IPS DF 6.9 (cell line): Measurements from ENCODE around the gene AHCYL2.

ENCODE experiments used
- DNase-seq: peaks from one replicate; pipeline ENCODE4 v3.0.0-alpha.2; 2013; ENCODE audit warnings: low read depth, low spot score
- H3K27ac ChIP-seq: one replicate; pipeline ENCODE4 v1.5.1; 2013; ENCODE audit warnings: low read length, control low read depth
- H3K27me3 ChIP-seq: 2 replicates; pipeline ENCODE4 v1.6.1; 2013; ENCODE audit warnings: mild to moderate bottlenecking, low read length; ENCODE audit not compliant: control insufficient read depth, insufficient read depth
- H3K36me3 ChIP-seq: 2 replicates; pipeline ENCODE4 v1.6.1; 2013; ENCODE audit warnings: low read length; ENCODE audit not compliant: control insufficient read depth, insufficient read depth
- H3K4me1 ChIP-seq: 2 replicates; pipeline ENCODE4 v1.6.1; 2013; ENCODE audit warnings: low read length; ENCODE audit not compliant: control insufficient read depth, insufficient read depth
- H3K4me3 ChIP-seq: 2 replicates; pipeline ENCODE4 v1.5.1; 2013; ENCODE audit warnings: mild to moderate bottlenecking, low read length
- H3K9me3 ChIP-seq: 2 replicates; pipeline ENCODE4 v1.6.1; 2013; ENCODE audit warnings: low read length, inconsistent platforms; ENCODE audit not compliant: control insufficient read depth, insufficient read depth
- WGBS: extraction: QIAGEN DNeasy Blood & Tissue Kit; methylation state at CpG from one replicate; pipeline ENCODE4 v1.1.7; 2013; ENCODE audit warnings: mixed read lengths, missing lambda C conversion rate; ENCODE audit not compliant: insufficient read length, insufficient coverage; 5-methylcytosine and 5-hydroxymethylcytosine counted together

The AHCYL2 gene

GRCh38 chr7:129381710-129382484, 157.1 kb downstream of the AHCYL2 start:
- no peak for DNase-seq
- Histone ChIP-seq H3K27ac (no peak overlapping the region), H3K4me1 (no peaks in the 10 kb centered on the region), H3K4me3 (no peak overlapping the region), H3K9me3 (no peaks in the 10 kb centered on the region), H3K27me3 (no peaks in the 10 kb centered on the region), H3K36me3 (no peaks in the 10 kb centered on the region)
- WGBS = no CpG with 5 or more reads among the region's 9 CpGs

GRCh38 chr7:129383542-129384132, 158.8 kb downstream of the AHCYL2 start:
- no peaks in the 10 kb centered on the region for H3K9me3 ChIP-seq
- WGBS = no CpG with 5 or more reads among the region's 3 CpGs
- H3K36me3 ChIP-seq = no peaks in the 10 kb centered on the region
- no peaks in the 10 kb centered on the region for H3K4me1 ChIP-seq
- no peak for DNase-seq
- H3K27ac ChIP-seq = no peak overlapping the region
- no peak overlapping the region for H3K4me3 ChIP-seq
- H3K27me3 ChIP-seq = no peaks in the 10 kb centered on the region

GRCh38 chr7:129385116-129385515, 160.3 kb downstream of the AHCYL2 start:
- no peaks in the 10 kb centered on the region for H3K9me3 ChIP-seq
- WGBS = no CpG with 5 or more reads among the region's 1 CpG
- H3K4me1 ChIP-seq = no peaks in the 10 kb centered on the region
- no peak overlapping the region for H3K27ac ChIP-seq
- H3K36me3 ChIP-seq = no peaks in the 10 kb centered on the region
- no peak overlapping the region for H3K4me3 ChIP-seq
- DNase-seq = no peak
- no peaks in the 10 kb centered on the region for H3K27me3 ChIP-seq

GRCh38 chr7:129385598-129385997, 160.8 kb downstream of the AHCYL2 start:
- Histone ChIP-seq H3K27me3 (no peaks in the 10 kb centered on the region), H3K36me3 (no peaks in the 10 kb centered on the region), H3K9me3 (no peaks in the 10 kb centered on the region), H3K4me1 (no peaks in the 10 kb centered on the region), H3K4me3 (no peak overlapping the region), H3K27ac (no peak overlapping the region)
- no peak for DNase-seq
- no CpG with 5 or more reads among the region's 4 CpGs for WGBS

- Histone ChIP-seq H3K4me3 (no peak overlapping the region), H3K9me3 (no peaks in the 10 kb centered on the region), H3K36me3 (no peaks in the 10 kb centered on the region), H3K27me3 (no peaks in the 10 kb centered on the region), H3K4me1 (no peaks in the 10 kb centered on the region), H3K27ac (no peak overlapping the region)
- DNase-seq = no peak
These were observed 161.7 kb downstream of the AHCYL2 start for GRCh38 chr7:129386506-129386905.

GRCh38 chr7:129387537-129387936, 162.7 kb downstream of the AHCYL2 start:
- Histone ChIP-seq H3K27ac (no peak overlapping the region), H3K4me3 (no peak overlapping the region), H3K9me3 (no peaks in the 10 kb centered on the region), H3K27me3 (no peaks in the 10 kb centered on the region), H3K4me1 (no peaks in the 10 kb centered on the region), H3K36me3 (no peaks in the 10 kb centered on the region)
- no peak for DNase-seq
- no CpG with 5 or more reads among the region's 2 CpGs for WGBS

GRCh38 chr7:129388333-129389098, 163.7 kb downstream of the AHCYL2 start:
- WGBS = no CpG with 5 or more reads among the region's 8 CpGs
- Histone ChIP-seq H3K27me3 (no peaks in the 10 kb centered on the region), H3K4me3 (no peak overlapping the region), H3K9me3 (no peaks in the 10 kb centered on the region), H3K27ac (no peak overlapping the region), H3K4me1 (no peaks in the 10 kb centered on the region), H3K36me3 (no peaks in the 10 kb centered on the region)
- no peak for DNase-seq

- Histone ChIP-seq H3K4me1 (no peaks in the 10 kb centered on the region), H3K9me3 (no peaks in the 10 kb centered on the region), H3K4me3 (no peak overlapping the region), H3K36me3 (no peaks in the 10 kb centered on the region), H3K27ac (no peak overlapping the region), H3K27me3 (no peaks in the 10 kb centered on the region)
- DNase-seq = no peak
- WGBS = no CpG with 5 or more reads among the region's 1 CpG
These were observed 165.0 kb downstream of the AHCYL2 start for GRCh38 chr7:129389829-129390228.

- H3K4me3 ChIP-seq = no peak overlapping the region
- no peak for DNase-seq
- no peaks in the 10 kb centered on the region for H3K27me3 ChIP-seq
- peaks cover 3% of the 10 kb centered on the region for H3K4me1 ChIP-seq
- no peak overlapping the region for H3K27ac ChIP-seq
- H3K9me3 ChIP-seq = no peaks in the 10 kb centered on the region
- no peaks in the 10 kb centered on the region for H3K36me3 ChIP-seq
These were observed 165.5 kb downstream of the AHCYL2 start for GRCh38 chr7:129390314-129390713.

- peaks cover 5% of the 10 kb centered on the region for H3K4me1 ChIP-seq
- no peaks in the 10 kb centered on the region for H3K9me3 ChIP-seq
- DNase-seq = no peak
- no CpG with 5 or more reads among the region's 2 CpGs for WGBS
- H3K4me3 ChIP-seq = no peak overlapping the region
- H3K27ac ChIP-seq = no peak overlapping the region
- H3K36me3 ChIP-seq = no peaks in the 10 kb centered on the region
- H3K27me3 ChIP-seq = no peaks in the 10 kb centered on the region
These were observed 166.8 kb downstream of the AHCYL2 start for GRCh38 chr7:129391546-129392171.
